Activated CD4-positive, alpha-beta T cell treated with anti-CD3 and anti-CD28 coated beads, Interleukin-2, amount 10 ng/mL, durations not matched to agents 7 days and 5 days (primary cell): Measurements from ENCODE around the gene APEH. TPM values are rescaled to one million over a fixed set of nuclear protein-coding genes. Genes with fewer than 3 reads are reported as not detected.

Experiments used
- CTCF ChIA-PET: fragments of 350-600 bp; sonication (Branson Sonifier 250); formaldehyde crosslinking; loops from one replicate; lab custom pipeline; 2021; ENCODE audit warnings: antibody characterized with exemption; lab: Charles Lee
- POLR2A ChIA-PET: fragments of 350-600 bp; sonication (Branson Sonifier 250); formaldehyde crosslinking; loops from one replicate; lab custom pipeline; 2021; ENCODE audit warnings: antibody characterized with exemption; lab: Charles Lee
- DNase-seq: peaks from one replicate; pipeline ENCODE4 v3.0.0-alpha.2; 2020
- H3K27ac Mint-ChIP-seq: one replicate; pipeline ENCODE4 v1.8.0; 2021; ENCODE audit warnings: mild to moderate bottlenecking, moderate library complexity, mixed read lengths
- H3K27me3 Mint-ChIP-seq: one replicate; pipeline ENCODE4 v1.8.0; 2021; ENCODE audit warnings: mixed read lengths
- H3K36me3 Mint-ChIP-seq: one replicate; pipeline ENCODE4 v1.8.0; 2021; ENCODE audit warnings: low read depth, mixed read lengths
- H3K4me1 Mint-ChIP-seq: one replicate; pipeline ENCODE4 v1.8.0; 2021; ENCODE audit warnings: mixed read lengths
- H3K4me3 Mint-ChIP-seq: one replicate; pipeline ENCODE4 v1.8.0; 2021; ENCODE audit warnings: mild to moderate bottlenecking, moderate library complexity, mixed read lengths
- H3K9me3 Mint-ChIP-seq: one replicate; pipeline ENCODE4 v1.8.0; 2021; ENCODE audit warnings: mixed read lengths
- total RNA-seq, 2 experiments: library from RNA; stranded (reverse); gene quantifications; one replicate each; pipeline ENCODE4 v1.2.3, GENCODE V29; 2021

Gene APEH
- 100 to 1,000 TPM; 137 TPM for total RNA-seq

DNA sequence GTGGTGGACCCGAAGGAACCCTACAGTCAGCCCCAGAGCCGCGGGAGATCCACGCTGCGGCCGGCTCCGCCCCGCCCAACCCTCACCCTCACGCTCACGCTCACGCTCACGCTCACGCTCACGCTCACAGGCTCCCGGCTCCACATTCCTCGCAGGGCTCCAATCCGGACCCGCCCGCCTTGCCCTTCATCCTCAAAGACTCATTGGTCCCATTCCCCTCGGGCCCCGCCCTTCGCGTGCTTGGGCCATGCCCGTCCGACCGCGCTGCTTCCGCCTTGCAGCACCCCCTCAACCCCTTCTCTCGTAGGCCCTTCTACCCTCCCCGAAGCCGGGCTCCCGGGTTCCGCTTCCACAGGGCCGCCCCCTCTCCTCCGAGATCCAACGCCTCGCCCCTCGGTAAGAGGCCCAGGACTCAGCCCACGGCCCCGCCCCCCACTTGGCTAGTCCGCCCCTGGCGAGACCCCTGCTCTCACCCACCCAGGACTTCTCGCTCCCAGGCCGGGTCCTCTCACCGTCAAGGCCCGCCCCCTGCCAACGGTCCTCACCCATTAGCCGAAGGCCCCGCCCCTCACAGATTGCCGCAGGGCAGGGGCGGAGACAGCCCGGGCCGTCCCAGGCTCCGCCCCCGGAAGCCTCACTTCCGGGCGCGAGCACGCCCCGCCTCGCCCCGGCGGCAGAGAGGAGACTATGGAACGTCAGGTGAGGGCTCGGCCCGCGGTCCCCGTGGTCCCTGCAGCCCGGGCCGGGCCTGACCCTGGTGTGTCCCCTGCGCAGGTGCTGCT is at the start of gene APEH:
APEH (plus strand) TSS at position 637 of the 782 bp plus-strand sequence; CDS start at position 688, 51 bp downstream.
- H3K4me1 Mint-ChIP-seq = peaks cover 37% of the 10 kb centered on the region
- H3K9me3 Mint-ChIP-seq = no peaks in the 10 kb centered on the region
- peaks cover 16% of the 10 kb centered on the region for H3K36me3 Mint-ChIP-seq
- H3K27me3 Mint-ChIP-seq = no peaks in the 10 kb centered on the region
- POLR2A ChIA-PET = no interaction called here
- peak within 1 kb of the TSS; percentile 84 for H3K4me3 Mint-ChIP-seq
- CTCF ChIA-PET = interaction anchor here (0.8 to 3.3 kb wide), 3 partner anchors 106 to 135 kb away, joined by 4 to 88 read pairs (median 13); no protein-coding TSS in a partner anchor
- peak within 1 kb of the TSS; percentile 99 for H3K27ac Mint-ChIP-seq
- DNase-seq = peak; percentile 98

DNA sequence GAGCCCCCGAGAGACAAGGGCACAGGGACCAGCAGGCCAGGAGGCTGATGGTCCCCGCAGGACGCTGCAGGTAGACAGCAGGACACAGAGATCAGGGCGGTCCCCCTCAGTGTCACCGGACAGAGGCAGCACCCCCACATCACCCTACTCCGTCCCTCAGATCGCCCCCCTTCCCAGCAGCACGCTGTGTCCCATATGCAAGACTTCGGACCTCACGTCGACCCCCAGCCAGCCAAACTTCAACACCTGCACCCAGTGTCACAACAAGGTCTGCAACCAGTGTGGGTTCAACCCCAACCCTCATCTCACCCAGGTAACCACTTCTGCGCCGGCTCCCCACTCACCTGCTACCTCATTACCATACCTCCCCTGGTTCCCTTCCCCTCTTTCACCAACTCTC is 49.1 kb upstream of the APEH start:
- POLR2A ChIA-PET = no interaction called here
- H3K4me3 Mint-ChIP-seq = no peak overlapping the region
- peaks cover 9% of the 10 kb centered on the region for H3K4me1 Mint-ChIP-seq
- CTCF ChIA-PET = no interaction called here
- H3K27ac Mint-ChIP-seq = no peak overlapping the region
- no peak for DNase-seq
- no peaks in the 10 kb centered on the region for H3K36me3 Mint-ChIP-seq
- no peaks in the 10 kb centered on the region for H3K9me3 Mint-ChIP-seq
- H3K27me3 Mint-ChIP-seq = peaks cover 11% of the 10 kb centered on the region

DNA sequence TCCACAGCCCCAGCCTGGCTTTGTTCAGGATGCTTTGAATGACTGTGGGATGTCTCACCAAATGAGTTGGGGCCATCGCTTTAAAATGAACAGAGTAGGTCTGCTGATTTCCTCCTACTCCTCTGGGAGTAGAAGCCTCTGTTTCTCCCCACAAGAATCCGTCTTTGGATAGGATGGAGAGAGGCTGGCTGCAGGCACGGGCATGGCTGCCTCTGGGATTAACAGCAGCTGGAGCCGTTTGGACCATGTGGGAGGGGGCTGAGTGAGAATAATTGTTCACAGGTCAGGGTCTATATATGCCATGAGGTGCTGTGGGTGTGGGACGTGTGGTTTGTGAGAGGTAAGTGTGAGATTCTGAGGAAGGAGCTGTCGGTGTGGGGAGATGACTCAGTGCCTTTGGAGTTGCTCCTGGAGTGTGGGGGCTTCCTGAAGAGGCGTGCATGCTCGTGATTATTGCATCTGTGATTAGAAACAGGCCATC is 48.0 kb upstream of the APEH start:
- ChIA-PET CTCF (interaction anchor here (0.8 kb wide), 1 partner anchor 86 kb away, joined by 3 read pairs; no protein-coding TSS in a partner anchor), POLR2A (no interaction called here)
- Mint-ChIP-seq H3K9me3 (no peaks in the 10 kb centered on the region), H3K4me1 (peaks cover 9% of the 10 kb centered on the region), H3K36me3 (no peaks in the 10 kb centered on the region), H3K4me3 (no peak overlapping the region), H3K27ac (no peak overlapping the region), H3K27me3 (peaks cover 11% of the 10 kb centered on the region)
- DNase-seq = no peak

DNA sequence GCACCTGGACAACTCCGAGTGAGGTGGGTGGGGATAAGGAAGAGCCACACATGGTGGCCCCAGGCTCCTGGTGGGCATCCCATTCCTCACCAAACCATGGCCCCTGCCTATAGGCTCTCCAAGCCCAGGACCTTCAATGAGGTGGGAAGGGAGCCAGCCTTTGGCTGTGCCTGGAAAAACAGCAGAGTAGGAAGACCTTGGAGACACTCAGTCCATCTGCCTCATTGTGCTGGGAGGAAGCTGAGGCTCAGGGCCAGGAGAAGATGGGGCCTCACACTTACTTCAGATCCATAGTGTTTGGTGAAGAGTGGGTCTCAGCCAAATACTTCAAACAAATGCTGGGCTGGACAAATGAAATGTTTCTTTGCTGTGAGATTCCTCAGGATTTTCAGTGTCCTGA is 47.4 kb upstream of the APEH start:
- Mint-ChIP-seq H3K36me3 (no peaks in the 10 kb centered on the region), H3K4me1 (peaks cover 9% of the 10 kb centered on the region), H3K9me3 (no peaks in the 10 kb centered on the region), H3K27me3 (peaks cover 7% of the 10 kb centered on the region), H3K27ac (no peak overlapping the region), H3K4me3 (no peak overlapping the region)
- CTCF ChIA-PET = no interaction called here
- no peak for DNase-seq
- POLR2A ChIA-PET = no interaction called here

DNA sequence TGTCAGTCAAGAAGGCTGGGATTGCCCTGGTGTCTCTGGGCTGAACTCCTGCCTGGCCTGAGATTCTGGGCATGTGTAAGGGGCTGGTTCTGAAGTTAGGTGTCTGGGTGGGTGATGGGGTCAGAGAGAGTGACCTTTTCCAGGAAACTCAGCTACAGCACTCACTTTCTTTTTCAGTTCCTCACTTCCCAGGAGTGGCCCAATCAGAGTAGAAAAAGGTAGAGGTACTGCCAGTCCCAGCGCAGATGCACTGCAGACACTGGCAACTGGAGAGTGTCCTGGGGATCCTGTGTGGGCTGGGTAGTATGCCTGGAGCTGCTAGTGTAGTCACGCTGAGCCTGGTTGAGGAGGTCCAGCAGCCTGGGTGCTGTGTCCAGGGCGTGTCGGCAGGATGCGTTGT is 46.5 kb upstream of the APEH start:
- CTCF ChIA-PET = interaction anchor here (1.0 to 2.3 kb wide), 3 partner anchors 14 to 88 kb away, joined by 3 to 8 read pairs (median 3); no protein-coding TSS in a partner anchor

GRCh38 chr3:49628249-49628648 is 45.9 kb upstream of the APEH start:
- Mint-ChIP-seq H3K27ac (no peak overlapping the region), H3K9me3 (no peaks in the 10 kb centered on the region), H3K36me3 (no peaks in the 10 kb centered on the region), H3K4me3 (no peak overlapping the region), H3K4me1 (peaks cover 9% of the 10 kb centered on the region), H3K27me3 (peaks cover 7% of the 10 kb centered on the region)
- ChIA-PET POLR2A (no interaction called here), CTCF (interaction anchor here (0.6 to 2.3 kb wide), 5 partner anchors 12 to 89 kb away, joined by 3 to 8 read pairs (median 3); no protein-coding TSS in a partner anchor)
- no peak for DNase-seq

More for the DNA sequence above, 46.5 kb upstream of the APEH start:
- Mint-ChIP-seq H3K36me3 (no peaks in the 10 kb centered on the region), H3K9me3 (no peaks in the 10 kb centered on the region), H3K4me1 (peaks cover 9% of the 10 kb centered on the region), H3K4me3 (no peak overlapping the region), H3K27ac (no peak overlapping the region), H3K27me3 (peaks cover 5% of the 10 kb centered on the region)
- no peak for DNase-seq
- POLR2A ChIA-PET = no interaction called here

DNA sequence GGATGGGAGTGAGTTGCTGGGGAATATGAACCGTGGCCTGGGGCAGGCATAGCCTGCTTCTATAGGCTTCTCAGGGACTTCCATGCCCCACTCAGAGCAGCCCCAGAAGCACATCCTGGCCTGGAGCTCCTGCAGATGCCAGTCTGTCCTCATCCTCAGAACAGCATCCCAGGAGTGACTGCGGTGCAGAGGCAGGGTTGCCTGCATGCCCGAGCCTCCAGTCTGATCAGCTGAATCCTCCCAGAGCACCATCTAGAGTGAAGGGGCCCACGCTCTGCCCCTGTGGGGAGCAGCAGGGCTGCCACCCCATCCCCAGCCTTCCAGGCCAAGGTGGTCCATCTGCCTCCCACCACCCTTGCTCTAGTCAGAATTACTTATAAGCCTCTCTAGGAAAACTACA is 44.7 kb upstream of the APEH start:
- Mint-ChIP-seq H3K9me3 (no peaks in the 10 kb centered on the region), H3K4me3 (no peak overlapping the region), H3K27me3 (peaks cover 7% of the 10 kb centered on the region), H3K27ac (no peak overlapping the region), H3K4me1 (peaks cover 9% of the 10 kb centered on the region), H3K36me3 (no peaks in the 10 kb centered on the region)
- ChIA-PET CTCF (interaction anchor here (1.7 to 2.3 kb wide), 2 partner anchors 11 to 90 kb away, joined by 4 to 8 read pairs; no protein-coding TSS in a partner anchor), POLR2A (no interaction called here)
- no peak for DNase-seq

DNA sequence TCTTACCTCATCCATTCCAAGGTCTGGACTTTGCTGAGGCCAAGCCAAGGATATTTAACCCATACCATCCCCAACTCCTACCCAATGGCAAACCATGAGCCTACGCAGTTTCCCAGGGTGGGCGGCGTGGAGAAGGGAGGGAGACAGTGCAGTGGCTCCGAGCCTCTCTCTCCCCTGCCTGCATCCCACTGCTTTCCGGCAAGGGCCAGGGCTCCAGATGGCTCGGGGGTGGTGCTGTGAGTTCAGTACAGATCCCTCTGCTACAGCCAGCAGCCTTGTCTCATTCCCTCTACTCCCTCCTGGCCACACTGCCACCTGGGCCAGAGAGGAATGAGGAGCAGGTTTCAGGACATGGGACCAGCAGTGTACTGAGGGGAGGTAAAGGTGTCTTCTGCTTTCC is 44.3 kb upstream of the APEH start:
- no peak for DNase-seq
- Mint-ChIP-seq H3K9me3 (no peaks in the 10 kb centered on the region), H3K27ac (no peak overlapping the region), H3K36me3 (no peaks in the 10 kb centered on the region), H3K4me1 (peaks cover 9% of the 10 kb centered on the region), H3K27me3 (peaks cover 7% of the 10 kb centered on the region), H3K4me3 (no peak overlapping the region)
- POLR2A ChIA-PET = no interaction called here
- CTCF ChIA-PET = interaction anchor here (1.7 kb wide), 1 partner anchor 10 kb away, joined by 4 read pairs; no protein-coding TSS in a partner anchor

- H3K9me3 Mint-ChIP-seq = no peaks in the 10 kb centered on the region
- peaks cover 7% of the 10 kb centered on the region for H3K27me3 Mint-ChIP-seq
- ChIA-PET POLR2A (no interaction called here), CTCF (no interaction called here)
- H3K4me3 Mint-ChIP-seq = no peak overlapping the region
- peaks cover 9% of the 10 kb centered on the region for H3K4me1 Mint-ChIP-seq
- no peaks in the 10 kb centered on the region for H3K36me3 Mint-ChIP-seq
- no peak for DNase-seq
- H3K27ac Mint-ChIP-seq = no peak overlapping the region
Observed at GRCh38 chr3:49630784-49631183, 43.4 kb upstream of the APEH start.

- Mint-ChIP-seq H3K4me1 (no peaks in the 10 kb centered on the region), H3K9me3 (no peaks in the 10 kb centered on the region), H3K4me3 (no peak overlapping the region), H3K36me3 (no peaks in the 10 kb centered on the region), H3K27me3 (peaks cover 7% of the 10 kb centered on the region), H3K27ac (no peak overlapping the region)
- DNase-seq = no peak
- POLR2A ChIA-PET = no interaction called here
- CTCF ChIA-PET = no interaction called here
Observed at GRCh38 chr3:49634736-49635135, 39.4 kb upstream of the APEH start.

- no peaks in the 10 kb centered on the region for H3K9me3 Mint-ChIP-seq
- CTCF ChIA-PET = interaction anchor here (0.6 to 2.7 kb wide), 4 partner anchors 33 to 397 kb away, joined by 3 to 12 read pairs (median 6); no protein-coding TSS in a partner anchor
- DNase-seq = no peak
Observed at GRCh38 chr3:49636883-49637609, 37.1 kb upstream of the APEH start.

DNA sequence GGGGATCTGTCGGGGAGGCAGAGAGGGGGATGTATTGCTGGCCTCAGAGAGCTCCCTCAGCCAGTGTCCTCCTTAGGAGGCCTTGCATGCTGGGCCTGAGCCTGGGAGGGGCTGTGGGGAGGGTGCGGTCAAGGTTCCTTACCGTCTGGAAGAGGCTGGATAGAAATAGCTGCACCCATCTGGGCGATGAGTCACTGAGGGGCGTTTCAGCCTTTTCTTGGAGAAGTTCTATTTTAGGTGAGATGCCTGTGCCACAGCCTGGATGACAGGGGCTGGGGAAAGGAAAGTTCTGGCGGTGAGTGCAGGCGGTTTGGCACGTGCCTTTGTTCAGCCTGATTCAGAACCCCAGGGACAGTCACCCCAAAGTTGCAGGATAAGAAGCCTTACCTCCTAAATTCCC is 35.7 kb upstream of the APEH start:
- no peaks in the 10 kb centered on the region for H3K4me1 Mint-ChIP-seq
- H3K4me3 Mint-ChIP-seq = no peak overlapping the region
- DNase-seq = no peak
- ChIA-PET CTCF (interaction anchor here (0.9 to 2.7 kb wide), 4 partner anchors 10 to 321 kb away, joined by 3 to 12 read pairs (median 6); no protein-coding TSS in a partner anchor), POLR2A (no interaction called here)
- H3K36me3 Mint-ChIP-seq = no peaks in the 10 kb centered on the region
- H3K27me3 Mint-ChIP-seq = peaks cover 2% of the 10 kb centered on the region
- no peaks in the 10 kb centered on the region for H3K9me3 Mint-ChIP-seq
- no peak overlapping the region for H3K27ac Mint-ChIP-seq

More at GRCh38 chr3:49636883-49637609, 37.1 kb upstream of the APEH start:
- H3K27me3 Mint-ChIP-seq = peaks cover 5% of the 10 kb centered on the region
- H3K27ac Mint-ChIP-seq = no peak overlapping the region
- no peaks in the 10 kb centered on the region for H3K36me3 Mint-ChIP-seq
- no peak overlapping the region for H3K4me3 Mint-ChIP-seq
- no peaks in the 10 kb centered on the region for H3K4me1 Mint-ChIP-seq
- POLR2A ChIA-PET = no interaction called here
